H54 (cell line): ENCODE results near the gene PNMT.
"Not testable (repeated sequence)": the region's sequence is repeated elsewhere in the genome, so short reads cannot be mapped to it uniquely, and the experiment has no call there.

ENCODE experiments used
- DNase-seq: peaks from one replicate; pipeline ENCODE4 v3.0.0; 2011; ENCODE audit warnings: low spot score, mixed read lengths; ENCODE audit not compliant: insufficient read length
- FAIRE-seq: peaks from 3 replicates; lab custom pipeline; 2011; peaks lifted over from hg19 to GRCh38; lab: Jason Lieb, UNC
- POLR2A ChIP-seq: IDR thresholded peaks from 2 replicates; pipeline ENCODE4 v1.6.1; 2011; ENCODE audit warnings: low read depth, mild to moderate bottlenecking, low read length

PNMT gene

GRCh38 chr17:39702901-39703893 lies 34.9 kb downstream of the PNMT start:
- DNase-seq, result no peak
- no peak for FAIRE-seq
- no peak for TF ChIP-seq POLR2A

- TF ChIP-seq POLR2A, result no peak
- FAIRE-seq (no peak), DNase-seq (no peak)
These were observed 35.7 kb downstream of the PNMT start for GRCh38 chr17:39703913-39704312.

- TF ChIP-seq POLR2A, result no peak
- DNase-seq (no peak), FAIRE-seq (no peak)
These were observed 36.7 kb downstream of the PNMT start for GRCh38 chr17:39704821-39705551.

- TF ChIP-seq POLR2A, result no peak
- no peak for FAIRE-seq
- DNase-seq, result no peak
These were observed 37.6 kb downstream of the PNMT start for GRCh38 chr17:39705786-39706348.

GRCh38 chr17:39706383-39706782 lies 38.1 kb downstream of the PNMT start:
- TF ChIP-seq POLR2A, result no peak
- no peak for DNase-seq
- no peak for FAIRE-seq

- no peak for FAIRE-seq
- DNase-seq, result no peak
- no peak for TF ChIP-seq POLR2A
These were observed 38.7 kb downstream of the PNMT start for GRCh38 chr17:39706921-39707337.

- no peak for DNase-seq
- no peak for TF ChIP-seq POLR2A
- FAIRE-seq, result no peak
These were observed 41.2 kb downstream of the PNMT start for GRCh38 chr17:39709319-39709997.

GRCh38 chr17:39709998-39710964 lies 42.0 kb downstream of the PNMT start:
- DNase-seq, result no peak
- TF ChIP-seq POLR2A, result no peak
- no peak for FAIRE-seq

- not testable (repeated sequence) for FAIRE-seq
These were observed 42.8 kb downstream of the PNMT start for GRCh38 chr17:39711071-39711470.

GRCh38 chr17:39711851-39712250 lies 43.6 kb downstream of the PNMT start:
- no peak for TF ChIP-seq POLR2A
- no peak for FAIRE-seq
- no peak for DNase-seq

More at GRCh38 chr17:39711071-39711470, 42.8 kb downstream of the PNMT start:
- DNase-seq, result not testable (repeated sequence)

GRCh38 chr17:39714234-39714633 lies 46.0 kb downstream of the PNMT start:
- no peak for TF ChIP-seq POLR2A
- DNase-seq (no peak), FAIRE-seq (no peak)

- no peak for TF ChIP-seq POLR2A
- no peak for DNase-seq
- FAIRE-seq, result no peak
These were observed 47.3 kb downstream of the PNMT start for GRCh38 chr17:39715375-39716072.
